NCI-H526 treated with DMSO at 0.1 percent for 48 hours (cell line): ENCODE data around the gene TSPAN12.
A peak's percentile ranks its signal among the peaks of the same experiment; 100 is the strongest.
"Not testable (repeated sequence)": the region's sequence is repeated elsewhere in the genome, so short reads cannot be mapped to it uniquely, and the experiment has no call there.

ENCODE experiments used
- DNase-seq: peaks from one replicate; lab custom pipeline; 2025; lab: John Stamatoyannopoulos, UW

Gene TSPAN12

DNA sequence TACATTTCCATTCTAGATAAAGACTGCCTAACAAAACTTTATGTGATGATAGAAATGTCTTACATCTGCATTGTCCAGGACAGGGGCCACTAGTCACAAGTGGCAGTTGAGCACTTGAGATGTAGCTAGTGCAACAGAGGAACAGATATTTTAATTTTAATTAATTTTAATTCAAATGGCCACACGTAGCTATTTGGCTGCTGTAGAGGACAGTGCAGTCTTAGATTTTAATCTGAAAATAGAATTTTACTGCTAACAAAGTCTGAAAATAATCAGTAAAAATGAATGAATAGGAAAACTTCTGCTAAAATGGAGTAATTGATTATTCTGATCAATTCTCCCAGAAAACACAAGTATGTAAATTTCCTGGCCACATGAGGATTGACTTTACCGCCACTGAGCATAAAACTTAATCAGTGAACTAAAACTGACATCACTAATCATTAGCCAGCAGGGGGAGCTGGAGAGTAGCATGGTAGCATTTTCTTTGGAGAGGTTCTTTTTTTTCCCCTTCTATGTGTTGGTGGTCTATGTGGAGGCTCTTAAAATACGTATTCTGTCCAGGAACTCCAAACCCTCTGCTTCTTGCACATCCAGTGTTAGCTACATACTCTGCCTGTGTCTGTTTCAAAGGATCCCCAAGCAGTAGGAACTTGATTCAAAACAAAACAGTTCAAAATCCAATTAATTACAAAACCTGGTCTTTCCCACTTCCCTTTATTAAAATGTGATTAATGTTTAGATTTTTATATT lies 52.1 kb downstream of the TSPAN12 start:
- DNase-seq, result peak; percentile 58

DNA sequence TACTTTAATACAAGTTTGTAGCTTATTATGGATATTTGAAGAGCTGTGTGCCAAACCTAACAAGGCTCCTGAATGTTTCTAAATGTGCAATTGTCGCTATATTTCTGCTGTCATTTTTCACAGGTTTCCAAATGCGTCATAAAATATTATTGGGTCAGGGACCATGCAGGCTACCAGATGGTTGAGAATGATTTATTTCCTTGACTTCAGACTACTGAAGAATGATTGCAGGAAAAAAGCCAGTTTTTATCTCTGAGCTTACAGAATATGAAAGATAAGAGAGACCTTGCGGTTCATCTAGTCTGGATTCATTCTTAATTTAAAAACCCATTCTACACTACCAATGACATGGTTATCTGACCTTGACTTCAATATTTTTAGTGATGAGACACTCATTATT lies 55.2 kb downstream of the TSPAN12 start:
- DNase-seq, result no peak

- DNase-seq, result no peak
These were observed 58.0 kb downstream of the TSPAN12 start for GRCh38 chr7:120799813-120800475.

GRCh38 chr7:120799147-120799546 lies 58.8 kb downstream of the TSPAN12 start:
- DNase-seq, result no peak

GRCh38 chr7:120797026-120797645 lies 60.8 kb downstream of the TSPAN12 start:
- no peak for DNase-seq

DNA sequence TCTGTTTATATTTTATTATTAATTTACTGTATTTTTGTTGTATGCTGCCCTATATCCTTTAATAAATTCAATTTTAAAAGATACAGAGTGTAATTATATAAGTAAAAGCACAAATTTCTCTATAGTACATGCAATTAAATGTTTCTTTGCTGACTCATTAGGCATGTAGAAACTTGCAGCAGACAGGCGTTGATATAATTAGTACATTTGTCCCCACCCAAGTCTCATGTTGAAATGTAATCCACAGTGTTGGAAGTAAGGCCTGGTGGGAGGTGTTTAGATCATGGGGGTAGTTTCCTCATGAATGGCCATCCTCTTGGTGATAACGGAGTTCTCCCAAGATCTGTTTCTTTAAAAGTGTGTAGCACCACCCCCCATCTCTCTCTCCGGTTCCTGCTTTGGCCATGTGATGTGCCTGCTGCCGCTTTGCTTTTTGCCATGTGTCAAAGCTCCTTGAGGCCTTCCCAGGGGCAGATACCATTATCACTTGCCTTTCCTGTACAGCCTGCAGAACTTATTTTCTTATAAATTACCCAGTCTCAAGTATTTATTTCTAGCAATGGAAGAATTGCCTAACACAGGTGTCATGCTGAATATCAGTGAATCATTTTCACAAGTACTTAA lies 63.7 kb downstream of the TSPAN12 start:
- no peak for DNase-seq

DNA sequence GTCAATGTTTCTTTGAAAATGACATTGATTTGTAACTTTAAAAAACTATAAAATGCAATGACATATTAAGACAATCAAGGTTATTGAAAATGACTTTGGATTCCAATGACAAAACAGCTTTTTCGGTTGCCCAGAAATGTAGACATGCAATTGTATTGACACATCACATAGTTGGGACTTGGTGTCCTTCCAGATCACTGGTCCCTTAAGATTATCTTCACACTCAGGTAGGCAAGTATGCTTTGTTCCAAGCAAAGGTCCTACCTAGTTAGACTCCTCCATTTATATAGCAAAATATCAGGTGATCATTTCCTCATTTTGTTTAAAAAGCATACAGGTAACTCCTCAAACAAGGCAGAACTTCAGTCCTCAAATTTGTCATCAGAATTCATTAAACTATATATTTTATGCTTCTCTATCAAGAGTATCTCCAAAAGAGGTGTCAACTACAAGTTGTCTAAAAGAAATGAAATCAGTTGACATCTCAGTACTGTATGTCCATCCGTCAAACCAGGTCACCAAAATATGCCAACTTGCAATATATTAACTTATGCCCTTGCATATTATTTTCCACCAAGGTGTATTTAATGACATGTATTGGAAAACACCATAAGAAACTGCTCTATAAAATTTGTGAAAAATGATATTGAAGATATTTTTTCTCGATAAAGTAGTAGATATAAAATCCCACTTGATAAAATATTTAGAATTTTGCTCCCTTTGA lies 64.6 kb downstream of the TSPAN12 start:
- DNase-seq, result no peak

DNA sequence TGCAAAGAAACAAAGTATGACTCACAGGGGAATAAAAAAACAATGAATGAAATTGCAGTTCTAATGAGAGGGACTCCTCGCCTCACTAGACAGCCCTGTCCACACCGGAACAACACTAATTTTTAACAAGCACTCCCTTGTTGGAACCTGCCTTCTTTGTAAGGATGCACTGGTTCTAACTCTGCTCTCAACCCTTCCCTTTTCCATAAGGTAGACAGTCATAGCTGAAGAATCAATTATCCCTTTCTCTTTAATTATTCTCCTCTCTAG lies 65.1 kb downstream of the TSPAN12 start:
- no peak for DNase-seq

- peak; percentile 54 for DNase-seq
These were observed 65.7 kb downstream of the TSPAN12 start for GRCh38 chr7:120792091-120792860.

DNA sequence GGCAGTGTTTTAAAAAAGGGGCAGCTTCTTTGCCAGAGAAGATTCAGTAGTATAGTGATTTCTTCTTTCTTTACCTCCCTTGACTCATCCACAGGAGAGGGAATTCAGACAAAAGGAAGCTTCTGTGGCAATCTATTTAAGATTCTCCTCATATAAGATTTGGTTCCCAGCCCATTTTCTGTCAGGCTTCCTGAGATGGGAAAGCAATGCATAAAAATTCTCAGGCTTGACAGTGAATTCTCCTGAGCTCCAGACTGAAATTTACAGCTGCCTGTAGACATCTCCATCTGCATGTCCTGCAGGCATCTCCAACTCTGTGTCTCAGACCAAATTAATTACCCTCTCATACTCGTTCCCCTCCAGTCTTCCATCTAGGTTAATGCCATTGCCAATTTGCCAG lies 72.8 kb downstream of the TSPAN12 start:
- DNase-seq, result no peak

DNA sequence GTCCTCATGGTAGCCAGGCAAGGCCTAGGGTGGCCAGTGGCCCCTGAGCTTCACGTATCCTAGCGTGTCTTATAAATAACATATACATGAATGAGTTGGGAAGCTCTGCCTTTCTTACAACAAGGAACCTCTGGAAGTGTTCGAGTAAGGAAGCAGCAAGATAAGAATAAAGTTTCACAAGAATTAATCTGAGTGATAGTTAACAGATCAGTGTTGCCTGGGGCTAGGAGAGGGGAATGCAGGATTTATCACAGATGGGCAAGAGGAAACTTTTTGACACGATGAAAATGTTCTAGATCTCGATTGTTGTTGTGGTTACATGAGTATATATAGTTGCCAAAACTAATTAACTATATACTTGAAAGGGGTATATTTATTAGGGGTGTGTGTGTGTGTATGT lies 74.2 kb downstream of the TSPAN12 start:
- no peak for DNase-seq

DNA sequence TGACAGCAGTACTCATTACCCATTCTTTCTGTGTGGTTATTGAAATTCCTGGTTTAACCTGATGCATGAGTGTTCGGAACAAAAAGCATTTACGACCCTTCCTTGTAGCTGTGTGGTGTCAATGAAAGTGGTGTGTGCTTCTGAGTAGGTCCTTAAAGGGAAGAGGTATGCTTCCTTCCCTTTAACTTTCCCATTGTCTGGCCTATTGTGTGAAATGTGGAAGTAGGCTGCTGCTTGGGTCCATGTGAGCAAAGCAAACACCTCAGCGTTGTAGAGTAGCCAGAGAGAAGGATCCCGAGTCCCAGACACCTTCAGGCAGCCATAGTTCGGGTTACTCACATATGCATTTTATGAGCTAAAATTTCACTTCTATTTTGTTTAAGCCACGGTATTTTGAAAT lies 74.7 kb downstream of the TSPAN12 start:
- no peak for DNase-seq

- not testable (repeated sequence) for DNase-seq
These were observed 76.0 kb downstream of the TSPAN12 start for GRCh38 chr7:120781924-120782323.

- DNase-seq, result no peak
These were observed 77.0 kb downstream of the TSPAN12 start for GRCh38 chr7:120780938-120781337.

- DNase-seq, result not testable (repeated sequence)
These were observed 77.5 kb downstream of the TSPAN12 start for GRCh38 chr7:120780451-120780850.

GRCh38 chr7:120779078-120779477 lies 78.9 kb downstream of the TSPAN12 start:
- not testable (repeated sequence) for DNase-seq

GRCh38 chr7:120775755-120776154 lies 82.2 kb downstream of the TSPAN12 start:
- no peak for DNase-seq

DNA sequence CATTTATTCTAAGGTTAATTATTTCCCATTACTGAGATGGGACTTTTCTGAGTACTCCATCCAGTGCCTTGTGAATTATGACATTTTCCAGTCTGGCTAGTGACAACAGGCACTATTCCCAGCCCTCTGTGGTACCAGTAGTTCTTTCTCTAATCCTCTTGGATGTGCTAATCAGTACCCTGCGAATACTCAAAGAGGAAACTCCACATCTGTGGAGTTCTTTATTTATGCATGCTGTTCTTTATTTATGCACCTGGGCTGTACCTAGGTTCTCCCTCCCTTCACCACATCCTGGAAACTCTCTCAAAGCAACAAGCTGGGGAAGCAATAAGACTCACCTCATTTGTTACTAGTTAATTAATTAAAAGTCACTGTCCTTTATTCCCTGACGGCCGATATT lies 83.5 kb downstream of the TSPAN12 start:
- DNase-seq, result no peak

GRCh38 chr7:120770206-120770605 lies 87.7 kb downstream of the TSPAN12 start:
- DNase-seq, result no peak

DNA sequence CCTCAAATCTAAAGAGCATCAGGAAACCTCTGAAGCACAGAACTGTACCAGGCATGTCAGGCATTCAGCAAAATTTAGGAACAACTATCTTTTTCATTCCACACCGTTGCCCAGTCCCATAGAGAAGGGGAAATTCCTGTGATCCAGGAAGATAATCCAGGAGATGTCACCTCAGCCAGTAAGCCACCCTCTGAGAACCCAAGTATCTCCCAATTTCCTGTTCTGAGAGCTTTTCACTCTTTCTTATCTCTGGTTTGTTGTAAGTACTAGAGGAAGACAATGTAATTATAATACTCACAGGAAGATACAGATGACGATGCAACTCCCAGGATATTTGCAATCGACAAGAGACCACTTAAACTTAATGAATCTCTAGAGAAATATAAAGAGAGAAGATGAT lies 97.1 kb downstream of the TSPAN12 start:
- no peak for DNase-seq

- no peak for DNase-seq
These were observed 97.9 kb downstream of the TSPAN12 start for GRCh38 chr7:120760050-120760449.

DNA sequence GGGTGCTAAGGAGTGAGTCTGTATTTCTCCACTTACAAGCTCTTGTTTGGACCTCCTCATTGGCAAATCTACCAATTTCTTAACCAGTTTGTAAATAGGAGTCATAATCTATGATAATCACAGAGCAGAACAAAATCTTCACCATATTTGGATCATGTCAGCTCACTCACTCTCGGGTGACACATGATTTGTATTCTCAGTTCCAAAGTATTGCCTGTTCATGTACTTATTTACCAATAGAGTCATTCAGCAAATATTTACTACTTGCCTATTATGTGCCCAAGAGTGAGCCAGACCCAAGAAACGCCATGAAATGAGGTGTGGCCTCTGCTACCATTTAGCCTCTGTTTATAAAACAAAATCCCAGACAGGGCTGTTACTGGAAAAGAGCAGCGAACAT lies 114.8 kb downstream of the TSPAN12 start:
- DNase-seq, result no peak
